ENCODE results near the gene EEF1AKMT1.

The EEF1AKMT1 gene

DNA sequence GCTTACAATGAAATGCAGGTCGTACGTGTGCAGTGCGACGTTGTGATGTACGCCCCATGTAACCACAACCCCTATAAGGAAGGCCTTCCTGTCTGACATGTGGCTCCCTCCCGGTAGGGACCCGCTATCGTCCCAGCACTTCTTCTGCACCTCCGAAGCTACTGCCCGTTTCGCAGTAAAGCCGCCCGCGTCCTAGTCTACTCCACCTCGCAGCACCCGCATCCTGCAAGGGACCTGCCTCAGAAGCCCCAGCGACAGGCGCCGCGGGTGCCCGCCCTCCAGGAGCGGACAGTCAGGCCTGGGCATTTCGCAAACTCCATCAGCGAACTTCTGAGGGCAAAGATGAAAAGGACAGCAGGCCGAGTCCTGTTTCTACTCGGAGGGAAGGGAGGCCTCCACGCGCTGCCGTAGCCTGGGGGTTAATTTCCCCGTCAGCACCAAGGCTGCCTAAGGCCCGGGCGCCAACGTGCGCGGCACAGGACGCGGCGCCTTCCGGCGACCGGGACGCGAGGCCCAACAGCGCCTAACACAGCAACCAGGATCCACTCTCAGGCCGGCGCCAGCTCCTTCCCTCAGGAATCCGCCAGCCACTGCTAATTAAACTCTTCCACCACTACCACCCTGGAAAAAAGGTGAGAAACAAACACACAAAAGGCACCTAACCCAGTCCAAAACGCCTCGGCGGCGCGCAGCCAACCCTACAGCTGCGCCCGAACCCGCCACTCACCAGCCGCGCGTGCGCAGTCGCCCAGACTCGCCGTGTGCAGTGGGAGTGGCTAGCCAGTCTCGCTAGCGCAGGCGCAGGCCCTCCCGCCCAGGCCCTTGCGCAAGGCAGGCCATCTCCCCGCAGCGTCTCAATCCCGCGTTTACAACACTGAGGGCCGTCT lies at the start of gene EEF1AKMT1:
EEF1AKMT1 (minus strand) TSS at position 768 of the 887 bp plus-strand sequence. CDS start 16,363 bp downstream, outside the sequence.
- DNase-seq (ENCODE audit: low read depth in 1 of 2, low spot score in 1 of 2) = peak; percentile 87 to 93

DNA sequence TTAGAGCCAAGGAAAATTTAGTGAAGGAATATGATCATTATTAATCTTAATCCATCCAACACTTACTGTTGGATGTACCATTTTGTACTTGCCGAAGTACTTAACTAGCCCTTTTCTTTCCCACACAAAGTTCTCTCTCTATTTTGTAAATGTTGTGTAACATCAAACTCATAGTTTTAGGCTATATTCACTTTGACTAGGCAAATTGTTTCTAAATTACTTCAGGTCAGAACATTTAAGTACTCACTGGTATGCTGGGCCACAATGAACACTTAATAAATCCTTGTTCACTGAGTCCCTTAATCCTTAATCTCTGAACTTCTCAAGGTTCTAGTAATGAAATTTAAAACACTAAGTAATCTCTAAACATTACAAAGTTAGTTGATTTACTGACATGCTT lies 49.3 kb upstream of the EEF1AKMT1 start:
- no peak for DNase-seq (ENCODE audit: low read depth in 1 of 2, low spot score in 1 of 2)

DNA sequence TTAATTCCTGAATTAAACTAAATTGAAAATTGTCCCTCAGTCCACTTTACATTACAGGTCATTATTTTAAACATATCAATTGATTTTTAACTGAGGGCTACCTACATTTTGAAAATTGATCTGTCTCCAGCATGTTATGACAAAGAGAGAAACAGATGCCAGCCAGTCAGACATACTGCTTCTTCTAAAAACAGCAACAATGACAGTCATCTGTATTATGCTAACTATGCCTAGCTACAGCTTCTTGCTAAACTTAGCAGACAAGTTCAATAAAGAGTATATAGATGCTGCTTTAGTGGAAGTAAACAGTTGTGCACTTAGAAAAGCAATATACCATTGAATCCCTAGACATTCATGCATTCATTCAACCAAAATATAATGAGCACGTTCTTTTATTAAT lies 48.6 kb upstream of the EEF1AKMT1 start:
- DNase-seq (ENCODE audit: low read depth in 1 of 2, low spot score in 1 of 2) = no peak

- DNase-seq (ENCODE audit: low read depth in 1 of 2, low spot score in 1 of 2) = no peak
Observed at GRCh38 chr13:20819715-20820114, 46.0 kb upstream of the EEF1AKMT1 start.

DNA sequence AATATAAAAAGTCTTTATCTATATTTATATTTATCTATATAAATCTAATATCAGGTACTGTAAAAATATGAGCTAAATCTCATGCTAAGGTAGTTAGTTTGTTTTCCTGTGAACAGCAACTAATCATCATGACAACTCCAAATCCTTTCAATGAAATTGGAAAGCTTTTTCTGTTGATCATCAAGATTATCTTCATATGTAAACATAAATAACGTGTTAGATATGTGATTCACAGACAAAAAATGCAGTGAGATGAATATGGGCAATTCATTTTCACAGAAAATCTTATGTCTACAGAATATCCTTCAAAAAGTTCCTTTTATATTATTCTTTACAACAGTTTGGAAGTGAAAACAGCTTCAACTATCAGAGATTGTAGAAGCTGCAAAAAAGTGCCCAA lies 41.7 kb upstream of the EEF1AKMT1 start:
- DNase-seq (ENCODE audit: low read depth in 1 of 2, low spot score in 1 of 2) = no peak

- DNase-seq (ENCODE audit: low read depth in 1 of 2, low spot score in 1 of 2) = no peak
Observed at GRCh38 chr13:20814224-20814910, 40.6 kb upstream of the EEF1AKMT1 start.

DNA sequence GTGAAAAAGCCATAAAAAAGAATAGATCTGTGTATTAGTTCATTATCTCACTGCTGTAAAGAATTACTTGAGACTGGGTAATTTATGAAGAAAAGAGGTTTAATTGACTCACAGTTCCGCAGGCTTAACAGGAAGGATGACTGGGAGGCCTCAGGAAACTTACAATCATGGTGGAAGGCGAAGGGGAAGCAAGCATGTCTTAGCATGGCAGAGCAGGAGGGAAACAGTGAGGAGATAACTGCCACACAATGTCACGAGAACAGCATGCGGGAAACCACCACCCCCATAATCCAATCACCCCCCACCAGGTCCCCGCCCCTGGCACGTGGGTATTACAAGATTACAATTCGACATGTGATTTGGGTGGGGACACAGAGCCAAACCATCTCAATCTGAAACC lies 39.1 kb upstream of the EEF1AKMT1 start:
- DNase-seq (ENCODE audit: low read depth in 1 of 2, low spot score in 1 of 2) = no peak

GRCh38 chr13:20810808-20811207 lies 37.0 kb upstream of the EEF1AKMT1 start:
- DNase-seq (ENCODE audit: low read depth in 1 of 2, low spot score in 1 of 2) = no peak

DNA sequence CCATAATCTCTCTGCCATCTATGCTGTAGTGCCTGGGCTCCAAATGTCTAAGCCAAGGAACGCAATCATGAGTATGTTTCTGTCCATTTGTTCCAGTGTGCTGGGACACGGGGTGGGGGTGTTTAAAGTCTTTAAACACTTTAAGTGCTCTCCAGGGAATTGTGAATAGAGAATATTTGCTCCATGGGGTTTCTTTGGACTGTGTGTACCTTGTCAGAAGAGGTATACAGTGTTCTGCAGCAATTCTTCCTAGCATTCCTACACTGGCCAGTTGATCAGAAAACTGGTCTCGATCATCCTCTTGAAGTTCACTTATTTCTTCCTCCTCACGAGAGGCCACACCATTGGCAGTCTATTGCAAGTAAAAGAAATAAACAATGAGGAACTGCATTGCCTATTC lies 35.1 kb upstream of the EEF1AKMT1 start:
- DNase-seq (ENCODE audit: low read depth in 1 of 2, low spot score in 1 of 2) = no peak

- DNase-seq (ENCODE audit: low read depth in 1 of 2, low spot score in 1 of 2) = no peak
Observed at GRCh38 chr13:20803180-20803965, 29.6 kb upstream of the EEF1AKMT1 start.

DNA sequence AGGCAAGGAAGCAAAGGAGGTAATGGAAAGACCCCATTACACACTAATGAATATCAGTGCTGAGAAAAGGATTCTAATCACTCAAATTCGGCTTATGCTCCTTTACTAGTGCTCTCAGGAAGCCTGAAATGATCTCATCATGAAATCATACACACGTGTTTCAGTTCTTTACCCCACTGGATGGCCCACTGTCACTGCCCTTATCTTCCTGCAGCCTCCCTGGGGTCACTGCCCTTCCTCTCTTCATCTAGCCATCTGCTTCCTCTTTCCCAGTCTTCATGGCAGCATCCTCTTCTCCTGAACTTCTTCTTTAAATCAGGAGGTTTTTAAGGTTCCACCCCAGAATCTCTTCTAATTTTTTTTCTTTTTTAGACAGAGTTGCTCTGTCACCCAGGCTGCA lies 27.9 kb upstream of the EEF1AKMT1 start:
- DNase-seq (ENCODE audit: low read depth in 1 of 2, low spot score in 1 of 2) = no peak

GRCh38 chr13:20799726-20800416 lies 26.1 kb upstream of the EEF1AKMT1 start:
- no peak for DNase-seq (ENCODE audit: low read depth in 1 of 2, low spot score in 1 of 2)

DNA sequence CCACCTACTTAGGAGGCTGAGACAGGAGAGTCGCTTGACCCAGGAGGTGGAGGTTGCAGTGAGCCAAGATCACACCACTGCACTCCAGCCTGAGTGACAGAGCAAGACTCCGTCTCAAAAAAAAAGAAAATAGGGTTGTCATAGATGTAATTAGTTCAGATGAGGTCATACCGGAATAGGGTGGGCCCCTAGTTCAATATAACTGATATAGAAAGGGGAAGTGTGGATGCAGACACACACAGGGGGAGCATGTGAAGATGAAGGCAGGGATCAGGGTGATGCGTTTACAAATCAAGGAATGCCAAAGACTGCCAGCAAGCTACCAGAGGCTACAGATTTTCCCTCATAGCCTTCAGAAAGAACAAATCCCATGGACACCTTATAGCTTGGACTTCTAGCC lies 24.3 kb upstream of the EEF1AKMT1 start:
- no peak for DNase-seq (ENCODE audit: low read depth in 1 of 2, low spot score in 1 of 2)

GRCh38 chr13:20796791-20797508 lies 23.2 kb upstream of the EEF1AKMT1 start:
- no peak for DNase-seq (ENCODE audit: low read depth in 1 of 2, low spot score in 1 of 2)

GRCh38 chr13:20789665-20790064 lies 15.9 kb upstream of the EEF1AKMT1 start:
- DNase-seq (ENCODE audit: low read depth in 1 of 2, low spot score in 1 of 2) = no peak

GRCh38 chr13:20788312-20788711 lies 14.6 kb upstream of the EEF1AKMT1 start:
- no peak for DNase-seq (ENCODE audit: low read depth in 1 of 2, low spot score in 1 of 2)

GRCh38 chr13:20787180-20787579 lies 13.4 kb upstream of the EEF1AKMT1 start:
- DNase-seq (ENCODE audit: low read depth in 1 of 2, low spot score in 1 of 2) = no peak

DNA sequence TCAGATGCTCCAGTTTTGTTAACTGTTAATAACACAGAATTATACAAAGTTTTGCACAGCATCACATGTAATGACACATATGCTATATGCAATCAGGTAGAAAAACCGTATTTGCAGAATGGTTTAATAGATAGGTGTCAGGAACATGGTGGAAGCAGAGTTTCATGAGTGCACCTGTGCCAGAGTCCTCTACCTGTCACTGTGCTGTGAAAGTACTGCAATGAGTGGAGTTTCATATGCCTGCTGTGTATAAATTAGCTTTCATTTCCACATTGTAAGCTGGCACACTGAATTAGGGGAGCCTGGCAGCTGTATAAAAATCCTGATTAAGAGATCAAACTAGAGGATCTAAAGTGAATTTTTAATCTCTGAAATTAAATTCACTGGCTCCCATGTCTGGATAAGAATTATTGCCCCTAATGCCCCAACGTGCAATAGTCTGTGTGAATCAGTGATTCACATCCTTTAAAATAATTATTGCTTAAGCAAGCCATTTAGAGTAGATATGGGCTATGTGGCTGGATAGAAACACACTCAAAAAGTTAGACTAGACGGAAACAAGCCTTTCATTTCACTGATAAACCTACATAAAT lies 8.5 kb upstream of the EEF1AKMT1 start:
- DNase-seq (ENCODE audit: low read depth in 1 of 2, low spot score in 1 of 2) = no peak

DNA sequence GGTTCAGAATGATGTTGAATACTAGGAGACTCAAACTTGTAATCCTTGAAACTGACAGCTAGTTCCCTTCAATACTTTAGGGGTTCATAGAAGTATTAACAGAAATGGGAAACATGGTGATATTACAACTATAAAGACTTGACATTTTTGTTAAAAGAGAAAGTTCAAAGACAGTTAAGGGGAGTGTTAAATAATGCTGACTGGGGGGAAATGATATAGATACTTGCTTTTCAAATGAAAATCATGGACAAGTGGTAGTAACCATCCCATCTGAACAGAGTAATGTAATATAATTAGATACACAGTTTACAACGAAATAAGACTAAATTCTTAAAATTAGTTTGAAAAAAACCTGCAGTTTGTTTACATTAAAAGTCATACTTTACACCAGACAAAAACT lies 6.6 kb upstream of the EEF1AKMT1 start:
- DNase-seq (ENCODE audit: low read depth in 1 of 2, low spot score in 1 of 2) = no peak

- DNase-seq (ENCODE audit: low read depth in 1 of 2, low spot score in 1 of 2) = no peak
Observed at GRCh38 chr13:20779405-20779804, 5.6 kb upstream of the EEF1AKMT1 start.

All from stimulated activated CD4-positive, alpha-beta T cell treated with anti-CD3 and anti-CD28 coated beads, Interleukin-15, amount 100 ng/mL, for 1 hour (primary cell).